Gastrocnemius medialis (tissue), 4 donors: ENCODE measurements around the gene PTPRE.

Experiments
- CTCF ChIP-seq, 5 experiments: fragments of 450-650 bp in 3 of 5; fragments of 200-600 bp in 2 of 5; sonication (generic) in 2 of 5; IDR thresholded peaks in 4 of 5; conservative IDR thresholded peaks in 1 of 5; 1 replicate in 4 of 5; 2 replicates in 1 of 5; pipeline ENCODE4 v1.5.1; 2016 to 2019; ENCODE audit warnings: antibody characterized with exemption in 5 of 5, mild to moderate bottlenecking in 3 of 5, moderate library complexity in 3 of 5
- POLR2A ChIP-seq, 2 donors: fragments of 450-650 bp; IDR thresholded peaks; one replicate each; pipeline ENCODE4 v1.6.1; 2017; ENCODE audit warnings: antibody characterized with exemption in 2 of 2, mild to moderate bottlenecking in 2 of 2, moderate library complexity in 2 of 2

- TF ChIP-seq CTCF (IDR thresholded peaks at IDR 0.05 in 4 of 5, conservative IDR thresholded peaks at IDR 0.05 in 1 of 5) (no peak), POLR2A (IDR thresholded peaks at IDR 0.05) (no peak)
These were observed 37.4 kb downstream of the PTPRE start for GRCh38 chr10:127944256-127944655.
